Measurements from ENCODE around the gene SEMA5A. TPM values are rescaled to one million over a fixed set of nuclear protein-coding genes. Genes with fewer than 3 reads are reported as not detected.

Gene SEMA5A
- total and polyA plus RNA-seq, 8 donors = 18.2 to 29.5 (median 20.8) TPM

DNA sequence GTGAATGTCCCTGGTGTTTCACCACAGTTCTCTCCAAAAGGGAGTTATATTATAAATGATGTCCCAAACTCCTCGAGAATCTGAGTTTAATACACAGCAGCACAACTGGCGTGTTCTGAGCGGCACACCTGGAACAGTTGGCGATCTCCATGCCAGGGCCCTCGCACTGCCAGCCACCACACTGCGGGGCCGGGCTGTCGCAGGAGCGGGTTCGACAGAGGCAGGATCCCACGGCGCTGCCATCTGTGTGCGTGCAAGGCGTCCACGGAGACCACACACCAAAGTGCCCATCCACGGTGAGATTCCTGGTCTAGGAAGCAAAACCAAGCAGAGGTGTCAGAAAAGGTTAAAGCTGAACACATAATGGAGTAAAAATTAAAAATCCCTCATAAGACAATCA is 423.3 kb downstream of the SEMA5A start:
- Histone ChIP-seq H3K4me1 (no peaks in the 10 kb centered on the region), H3K36me3 (no peaks in the 10 kb centered on the region), H3K27ac (no peak overlapping the region), H3K27me3 (no peaks in the 10 kb centered on the region), H3K4me3 (no peak overlapping the region), H3K9me3 (no peaks in the 10 kb centered on the region)
- no peak for ATAC-seq
- peak in 1 of 4 donors; percentile 62 for DNase-seq
- TF ChIP-seq CTCF (IDR thresholded peaks at IDR 0.05) = no peak
- intact Hi-C loops (cut with DNase I) = no loop called here

DNA sequence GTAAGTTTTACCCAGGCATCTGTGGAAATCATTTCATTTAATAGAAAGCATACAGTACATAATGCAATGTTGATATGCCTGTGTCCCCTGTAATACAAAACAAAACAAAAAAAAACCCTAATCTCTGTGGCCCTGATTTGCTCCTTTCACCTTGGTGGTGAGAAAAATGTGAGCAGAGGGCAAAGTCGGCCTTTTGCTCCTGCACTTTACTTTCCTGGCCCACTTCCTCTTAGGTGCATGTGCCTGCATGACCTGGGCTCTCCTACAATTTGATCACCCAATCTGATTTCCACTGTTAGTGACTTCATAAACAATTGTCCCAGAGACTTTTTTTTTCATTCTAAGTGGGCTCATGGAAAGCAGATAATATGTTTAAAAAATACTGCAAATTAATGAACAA is 424.3 kb downstream of the SEMA5A start:
- Histone ChIP-seq H3K4me1 (no peaks in the 10 kb centered on the region), H3K27ac (no peak overlapping the region), H3K27me3 (no peaks in the 10 kb centered on the region), H3K36me3 (no peaks in the 10 kb centered on the region), H3K9me3 (no peaks in the 10 kb centered on the region), H3K4me3 (no peak overlapping the region)
- no peak for DNase-seq
- TF ChIP-seq CTCF (IDR thresholded peaks at IDR 0.05) = no peak
- ATAC-seq = no peak
- intact Hi-C loops (cut with DNase I) = no loop called here

- DNase-seq = peak in 1 of 4 donors; percentile 67
- H3K27me3 ChIP-seq = no peaks in the 10 kb centered on the region
- intact Hi-C loops (cut with DNase I) = no loop called here
- no peaks in the 10 kb centered on the region for H3K9me3 ChIP-seq
- H3K4me1 ChIP-seq = no peaks in the 10 kb centered on the region
- no peak overlapping the region for H3K4me3 ChIP-seq
- no peak for ATAC-seq
- TF ChIP-seq CTCF (IDR thresholded peaks at IDR 0.05) = no peak
- H3K27ac ChIP-seq = no peak overlapping the region
- H3K36me3 ChIP-seq = no peaks in the 10 kb centered on the region
Measured at GRCh38 chr5:9118852-9119251, 427.0 kb downstream of the SEMA5A start.

DNA sequence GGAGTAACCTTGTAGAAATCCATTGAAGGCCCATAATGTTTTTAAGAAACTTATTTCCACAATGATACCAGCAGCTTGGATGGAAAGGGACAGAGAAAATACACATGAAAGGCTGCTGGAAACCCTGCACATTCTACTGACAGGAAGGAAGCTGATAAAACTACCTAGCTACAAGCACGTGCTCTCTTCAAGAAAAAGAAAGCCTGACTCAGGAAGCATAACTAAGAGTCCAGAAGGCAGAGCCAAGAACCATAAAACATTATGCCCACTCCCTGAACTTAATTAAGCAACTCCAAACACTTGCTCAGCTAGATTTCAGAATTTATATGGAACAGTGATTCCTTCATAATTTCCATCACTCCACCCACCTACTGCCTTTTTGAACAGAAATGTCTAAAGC is 430.8 kb downstream of the SEMA5A start:
- H3K4me3 ChIP-seq = no peak overlapping the region
- H3K4me1 ChIP-seq = no peaks in the 10 kb centered on the region

DNA sequence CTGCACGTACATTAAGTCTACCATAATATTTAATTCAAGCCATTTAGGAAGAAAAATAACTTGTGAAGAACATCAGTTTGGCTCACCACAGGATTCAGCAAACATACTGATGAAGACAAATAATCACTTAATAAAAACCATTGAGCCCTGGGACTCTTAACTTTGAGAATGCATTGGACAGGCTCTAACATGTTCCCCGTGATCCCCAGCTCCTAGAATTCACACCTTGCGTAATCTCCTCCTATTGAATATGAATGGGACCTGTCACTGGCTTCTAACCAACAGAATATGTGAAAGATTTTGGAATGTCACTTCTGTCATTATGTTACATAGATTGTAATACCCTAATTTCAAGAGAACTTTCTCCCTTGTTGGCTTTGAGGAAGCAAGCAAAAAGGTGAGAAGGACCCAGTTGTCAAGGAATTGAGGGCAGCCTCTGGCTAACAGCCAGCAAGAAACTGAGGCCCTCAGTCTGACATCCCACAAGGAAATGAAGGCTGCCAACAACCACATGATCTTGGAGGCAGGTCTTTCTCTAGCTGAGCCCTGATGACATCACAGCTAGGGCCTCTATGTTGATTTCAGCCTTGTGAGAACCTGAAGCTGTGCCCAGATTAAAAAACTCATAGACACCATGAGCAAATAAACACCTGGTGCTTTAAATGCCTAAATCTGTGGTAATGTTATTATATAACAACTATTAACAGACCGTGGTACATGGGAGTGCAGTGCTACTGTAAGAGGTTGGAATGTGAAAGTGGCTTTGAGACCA is 433.2 kb downstream of the SEMA5A start:
- no peak for TF ChIP-seq CTCF (IDR thresholded peaks at IDR 0.05)
- Histone ChIP-seq H3K9me3 (no peaks in the 10 kb centered on the region), H3K4me1 (no peaks in the 10 kb centered on the region), H3K27me3 (no peaks in the 10 kb centered on the region), H3K4me3 (no peak overlapping the region), H3K27ac (no peak overlapping the region), H3K36me3 (no peaks in the 10 kb centered on the region)
- peak; percentile 77 for ATAC-seq
- DNase-seq = no peak
- intact Hi-C loops (cut with DNase I) = no loop called here

More for the DNA sequence above, 430.8 kb downstream of the SEMA5A start:
- ATAC-seq = no peak
- intact Hi-C loops (cut with DNase I) = no loop called here
- no peaks in the 10 kb centered on the region for H3K36me3 ChIP-seq
- no peak for TF ChIP-seq CTCF (IDR thresholded peaks at IDR 0.05)
- no peaks in the 10 kb centered on the region for H3K9me3 ChIP-seq
- H3K27me3 ChIP-seq = no peaks in the 10 kb centered on the region
- H3K27ac ChIP-seq = no peak overlapping the region
- no peak for DNase-seq
